ENCODE data around the gene DNAJC10. TPM values are rescaled to one million over a fixed set of nuclear protein-coding genes. Genes with fewer than 3 reads are reported as not detected.

Gene DNAJC10
- total RNA-seq, 2 donors from 2014 or later: 72.0 to 75.6 TPM

DNA sequence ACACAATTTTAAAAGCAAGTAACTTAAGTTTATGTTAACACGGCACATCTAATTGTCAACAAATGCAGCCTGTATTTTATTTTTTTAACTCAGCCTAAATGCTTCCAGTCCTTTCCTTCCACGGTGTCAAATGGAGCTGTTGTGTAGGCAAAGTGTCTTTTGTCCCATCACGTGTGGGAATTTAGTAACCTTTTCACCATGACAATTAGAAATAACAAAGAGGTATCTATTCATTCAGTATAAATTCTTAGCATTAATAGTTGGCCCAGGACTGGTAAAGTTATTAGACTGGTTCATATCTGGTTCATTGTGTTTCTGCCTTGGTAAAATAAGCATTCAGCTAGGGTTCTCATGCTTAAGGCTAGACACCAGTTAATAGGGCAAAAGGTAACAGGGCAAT lies 102.4 kb downstream of the DNAJC10 start:
- peaks cover 8 to 26% of the 10 kb centered on the region in 2 donors for H3K4me1 ChIP-seq (ENCODE audit: control insufficient read depth in 1 of 2, low read depth in 2 of 2)
- H3K4me3 ChIP-seq: no peak overlapping the region
- no peaks in the 10 kb centered on the region for H3K9me3 ChIP-seq
- ATAC-seq (ENCODE audit: insufficient number of reproducible peaks, low FRiP score, low read depth) (no peak), DNase-seq (ENCODE audit: low spot score) (no peak)
- H3K27ac ChIP-seq: no peak overlapping the region
- H3K27me3 ChIP-seq (replicated peaks; ENCODE audit: insufficient read depth): no peaks in the 10 kb centered on the region
- H3K36me3 ChIP-seq: no peaks in the 10 kb centered on the region
- TF ChIP-seq, protein P1, sequence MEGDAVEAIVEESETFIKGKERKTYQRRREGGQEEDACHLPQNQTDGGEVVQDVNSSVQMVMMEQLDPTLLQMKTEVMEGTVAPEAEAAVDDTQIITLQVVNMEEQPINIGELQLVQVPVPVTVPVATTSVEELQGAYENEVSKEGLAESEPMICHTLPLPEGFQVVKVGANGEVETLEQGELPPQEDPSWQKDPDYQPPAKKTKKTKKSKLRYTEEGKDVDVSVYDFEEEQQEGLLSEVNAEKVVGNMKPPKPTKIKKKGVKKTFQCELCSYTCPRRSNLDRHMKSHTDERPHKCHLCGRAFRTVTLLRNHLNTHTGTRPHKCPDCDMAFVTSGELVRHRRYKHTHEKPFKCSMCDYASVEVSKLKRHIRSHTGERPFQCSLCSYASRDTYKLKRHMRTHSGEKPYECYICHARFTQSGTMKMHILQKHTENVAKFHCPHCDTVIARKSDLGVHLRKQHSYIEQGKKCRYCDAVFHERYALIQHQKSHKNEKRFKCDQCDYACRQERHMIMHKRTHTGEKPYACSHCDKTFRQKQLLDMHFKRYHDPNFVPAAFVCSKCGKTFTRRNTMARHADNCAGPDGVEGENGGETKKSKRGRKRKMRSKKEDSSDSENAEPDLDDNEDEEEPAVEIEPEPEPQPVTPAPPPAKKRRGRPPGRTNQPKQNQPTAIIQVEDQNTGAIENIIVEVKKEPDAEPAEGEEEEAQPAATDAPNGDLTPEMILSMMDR (IDR thresholded peaks at IDR 0.05): no peak

DNA sequence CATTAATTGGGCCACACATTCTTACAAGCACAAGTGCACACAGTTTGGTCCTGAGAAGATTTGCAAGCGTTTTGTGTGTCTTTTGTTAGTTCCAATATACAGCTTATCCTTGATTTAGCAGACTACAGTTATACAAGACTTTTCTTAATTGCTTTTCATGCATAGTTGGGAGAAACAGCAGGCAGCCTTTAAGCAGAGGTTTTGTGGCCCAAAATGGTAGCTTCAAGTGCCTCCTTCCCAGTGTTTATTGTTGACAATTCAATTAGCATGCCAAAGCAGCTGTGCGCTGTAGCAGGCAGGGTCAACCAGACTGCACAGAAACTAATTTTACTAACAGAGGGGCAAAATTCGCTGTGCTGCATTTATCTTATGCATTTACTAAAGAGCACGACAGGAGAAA lies 102.9 kb downstream of the DNAJC10 start:
- Histone ChIP-seq H3K4me3 (no peak overlapping the region), H3K27ac (no peak overlapping the region), H3K9me3 (no peaks in the 10 kb centered on the region), H3K4me1 (ENCODE audit: control insufficient read depth in 1 of 2, low read depth in 2 of 2) (peaks cover 8 to 26% of the 10 kb centered on the region in 2 donors), H3K27me3 (replicated peaks; ENCODE audit: insufficient read depth) (no peaks in the 10 kb centered on the region), H3K36me3 (no peaks in the 10 kb centered on the region)
- TF ChIP-seq, protein P1 (IDR thresholded peaks at IDR 0.05): no peak
- no peak for DNase-seq (ENCODE audit: low spot score)
- no peak for ATAC-seq (ENCODE audit: insufficient number of reproducible peaks, low FRiP score, low read depth)

DNA sequence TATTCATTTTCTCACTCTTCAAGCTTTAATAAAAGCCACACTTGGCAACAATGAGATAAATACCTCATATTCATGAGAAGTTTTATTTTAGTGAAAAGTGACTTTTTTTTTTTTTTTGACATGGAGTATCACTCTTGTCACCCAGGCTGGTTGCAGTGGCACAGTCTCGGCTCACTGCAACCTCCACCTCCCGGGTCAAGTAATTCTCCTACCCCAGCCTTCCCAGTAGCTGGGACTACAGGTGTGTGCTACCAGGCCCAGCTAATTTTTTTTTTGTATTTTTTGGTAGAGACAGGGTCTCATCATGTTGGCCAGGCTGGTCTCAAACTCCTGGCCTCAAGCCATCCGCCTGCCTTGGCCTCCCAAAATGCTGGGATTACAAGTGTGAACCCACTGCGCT lies 103.4 kb downstream of the DNAJC10 start:
- Histone ChIP-seq H3K4me3 (no peak overlapping the region), H3K36me3 (no peaks in the 10 kb centered on the region), H3K27me3 (replicated peaks; ENCODE audit: insufficient read depth) (no peaks in the 10 kb centered on the region), H3K4me1 (ENCODE audit: control insufficient read depth in 1 of 2, low read depth in 2 of 2) (peaks cover 8 to 26% of the 10 kb centered on the region in 2 donors), H3K27ac (no peak overlapping the region), H3K9me3 (no peaks in the 10 kb centered on the region)
- DNase-seq (ENCODE audit: low spot score) (no peak), ATAC-seq (ENCODE audit: insufficient number of reproducible peaks, low FRiP score, low read depth) (no peak)
- TF ChIP-seq, protein P1 (IDR thresholded peaks at IDR 0.05): no peak

DNA sequence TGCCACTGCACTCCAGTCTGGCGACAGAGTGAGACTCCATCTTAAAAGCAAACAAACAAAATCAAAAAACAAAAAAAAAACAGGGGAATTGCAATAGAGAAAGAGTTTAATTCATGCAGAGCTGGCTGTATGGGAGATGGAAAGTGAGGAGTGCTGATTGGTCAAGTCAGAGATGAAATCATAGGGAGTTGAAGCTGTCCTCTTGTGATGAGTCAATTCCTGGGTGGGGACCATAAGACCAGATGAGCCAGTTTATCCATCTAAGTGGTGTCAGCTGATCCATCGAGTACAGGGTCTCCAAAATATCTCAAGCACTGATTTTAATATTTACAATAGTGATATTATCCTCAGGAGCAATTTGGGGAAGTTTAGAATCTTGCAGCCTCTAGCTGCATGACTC lies 105.1 kb downstream of the DNAJC10 start:
- H3K4me1 ChIP-seq (ENCODE audit: control insufficient read depth in 1 of 2, low read depth in 2 of 2): peaks cover 8 to 26% of the 10 kb centered on the region in 2 donors
- ATAC-seq (ENCODE audit: insufficient number of reproducible peaks, low FRiP score, low read depth) (no peak), DNase-seq (ENCODE audit: low spot score) (no peak)
- no peaks in the 10 kb centered on the region for H3K9me3 ChIP-seq
- no peak overlapping the region for H3K4me3 ChIP-seq
- H3K27ac ChIP-seq: no peak overlapping the region
- TF ChIP-seq, protein P1 (IDR thresholded peaks at IDR 0.05): no peak
- H3K27me3 ChIP-seq (replicated peaks; ENCODE audit: insufficient read depth): no peaks in the 10 kb centered on the region
- no peaks in the 10 kb centered on the region for H3K36me3 ChIP-seq

DNA sequence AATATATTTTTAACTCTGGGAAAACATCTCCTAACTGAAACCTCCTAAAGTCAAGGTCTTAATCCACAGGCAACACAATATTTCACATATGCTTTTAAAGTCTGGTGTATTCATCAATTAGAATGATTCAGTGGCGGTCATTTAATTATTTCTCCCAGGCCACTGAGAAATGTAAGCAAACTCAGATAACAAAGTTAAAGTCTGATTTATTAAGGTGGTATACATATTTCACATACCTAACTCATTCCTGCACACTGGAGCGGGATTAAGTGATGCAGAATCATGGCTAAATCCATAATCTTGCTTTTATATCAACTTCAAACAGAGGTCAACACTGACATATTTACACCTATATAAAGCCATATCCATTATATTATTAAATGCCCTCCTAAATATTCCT lies 106.7 kb downstream of the DNAJC10 start:
- ATAC-seq (ENCODE audit: insufficient number of reproducible peaks, low FRiP score, low read depth) (no peak), DNase-seq (ENCODE audit: low spot score) (no peak)
- H3K4me1 ChIP-seq (ENCODE audit: control insufficient read depth in 1 of 2, low read depth in 2 of 2): peaks cover 0 to 28% of the 10 kb centered on the region in 2 donors
- TF ChIP-seq, protein P1 (IDR thresholded peaks at IDR 0.05): no peak
- H3K27me3 ChIP-seq (replicated peaks; ENCODE audit: insufficient read depth): no peaks in the 10 kb centered on the region
- no peaks in the 10 kb centered on the region for H3K9me3 ChIP-seq
- H3K4me3 ChIP-seq: no peak overlapping the region
- no peaks in the 10 kb centered on the region for H3K36me3 ChIP-seq
- no peak overlapping the region for H3K27ac ChIP-seq

Measured in thoracic aorta (tissue), 2 donors.